PC-3 (cell line): ENCODE results near the gene BRI3.
A peak's percentile ranks its signal among the peaks of the same experiment; 100 is the strongest.

Source experiments
- EZH2phosphoT487 ChIP-seq: fragments of 300-600 bp; sonication (generic); IDR thresholded peaks from 2 replicates; pipeline ENCODE4 v1.6.1; 2018; ENCODE audit warnings: mild to moderate bottlenecking, antibody characterized with exemption, low read length, borderline replicate concordance
- TF ChIP-seq, protein P1 (sequence below): fragments of 300-600 bp; sonication (generic); conservative IDR thresholded peaks from 2 replicates; pipeline ENCODE4 v1.5.1; 2017; ENCODE audit warnings: antibody characterized with exemption, low read depth, mild to moderate bottlenecking, low read length

DNA sequence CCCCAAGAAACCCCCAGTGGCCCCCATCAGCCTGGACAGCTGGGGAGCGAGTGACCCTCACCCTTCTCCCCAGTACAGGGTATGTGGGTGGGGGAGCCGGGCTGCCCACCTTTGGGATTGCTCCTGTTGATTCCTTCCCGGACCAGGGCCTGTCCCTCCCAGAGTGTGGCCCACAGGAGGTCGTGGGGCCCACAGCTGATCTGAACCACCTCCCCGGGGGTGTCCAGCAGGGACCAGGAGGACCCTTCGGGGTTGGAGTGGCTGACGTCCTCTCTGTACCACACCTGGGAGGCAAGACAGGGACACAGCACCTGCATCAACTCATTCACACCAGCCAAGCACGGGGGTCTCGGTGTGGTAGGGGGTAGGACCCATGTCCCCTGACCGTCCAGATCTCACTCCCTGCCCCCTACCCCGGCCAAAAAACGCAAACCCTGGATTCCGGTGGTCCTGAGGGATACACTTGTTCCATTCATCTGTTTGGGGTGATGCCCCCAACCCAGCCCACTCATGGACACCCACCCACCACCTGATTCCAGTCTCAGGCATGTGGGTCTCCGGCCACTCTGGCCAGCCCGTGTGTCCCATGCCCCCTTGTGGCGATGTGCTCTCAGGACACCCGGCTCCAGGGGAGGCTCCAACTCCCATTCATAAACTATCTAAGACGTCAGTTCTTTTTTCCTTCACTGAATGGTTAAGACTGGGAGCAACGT, 40.4 kb upstream of the BRI3 start:
- TF ChIP-seq, protein P1, sequence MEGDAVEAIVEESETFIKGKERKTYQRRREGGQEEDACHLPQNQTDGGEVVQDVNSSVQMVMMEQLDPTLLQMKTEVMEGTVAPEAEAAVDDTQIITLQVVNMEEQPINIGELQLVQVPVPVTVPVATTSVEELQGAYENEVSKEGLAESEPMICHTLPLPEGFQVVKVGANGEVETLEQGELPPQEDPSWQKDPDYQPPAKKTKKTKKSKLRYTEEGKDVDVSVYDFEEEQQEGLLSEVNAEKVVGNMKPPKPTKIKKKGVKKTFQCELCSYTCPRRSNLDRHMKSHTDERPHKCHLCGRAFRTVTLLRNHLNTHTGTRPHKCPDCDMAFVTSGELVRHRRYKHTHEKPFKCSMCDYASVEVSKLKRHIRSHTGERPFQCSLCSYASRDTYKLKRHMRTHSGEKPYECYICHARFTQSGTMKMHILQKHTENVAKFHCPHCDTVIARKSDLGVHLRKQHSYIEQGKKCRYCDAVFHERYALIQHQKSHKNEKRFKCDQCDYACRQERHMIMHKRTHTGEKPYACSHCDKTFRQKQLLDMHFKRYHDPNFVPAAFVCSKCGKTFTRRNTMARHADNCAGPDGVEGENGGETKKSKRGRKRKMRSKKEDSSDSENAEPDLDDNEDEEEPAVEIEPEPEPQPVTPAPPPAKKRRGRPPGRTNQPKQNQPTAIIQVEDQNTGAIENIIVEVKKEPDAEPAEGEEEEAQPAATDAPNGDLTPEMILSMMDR: peak; percentile 84
- no peak for TF ChIP-seq EZH2phosphoT487
